H9 (cell line): ENCODE measurements around the gene MYCBPAP. TPM values are rescaled to one million over a fixed set of nuclear protein-coding genes. Genes with fewer than 3 reads are reported as not detected.

ENCODE experiments used
- DNase-seq: peaks from one replicate; pipeline ENCODE4 v3.0.0-alpha.2; 2017
- H2AFZ ChIP-seq: one replicate; pipeline ENCODE4 v1.6.1; 2013; ENCODE audit warnings: mild to moderate bottlenecking, low read length, control low read depth, moderate library complexity
- H2AK5ac ChIP-seq: 2 replicates; pipeline ENCODE4 v1.6.1; 2013; ENCODE audit warnings: low read length, control low read depth, mixed read lengths; ENCODE audit not compliant: insufficient read length
- H2BK120ac ChIP-seq: one replicate; pipeline ENCODE4 v1.6.1; 2013; ENCODE audit warnings: low read depth, mild to moderate bottlenecking, low read length, control low read depth, inconsistent platforms; ENCODE audit not compliant: poor library complexity, severe bottlenecking
- H2BK12ac ChIP-seq: 2 replicates; pipeline ENCODE4 v1.6.1; 2013; ENCODE audit warnings: low read length, control low read depth, mixed read lengths, low read depth; ENCODE audit not compliant: insufficient read length
- H2BK15ac ChIP-seq: 2 replicates; pipeline ENCODE4 v1.6.1; 2013; ENCODE audit warnings: low read depth, low read length, control low read depth
- H2BK20ac ChIP-seq: one replicate; pipeline ENCODE4 v1.6.1; 2013; ENCODE audit warnings: low read depth, mild to moderate bottlenecking, low read length, control low read depth, inconsistent platforms; ENCODE audit not compliant: poor library complexity, severe bottlenecking
- H2BK5ac ChIP-seq: 2 replicates; pipeline ENCODE4 v1.6.1; 2013; ENCODE audit warnings: low read length, control low read depth, mixed read lengths; ENCODE audit not compliant: insufficient read length
- H3K14ac ChIP-seq: 2 replicates; pipeline ENCODE4 v1.6.1; 2013; ENCODE audit warnings: low read length, control low read depth; ENCODE audit not compliant: insufficient read depth
- H3K18ac ChIP-seq: 2 replicates; pipeline ENCODE4 v1.6.1; 2013; ENCODE audit warnings: low read depth, mild to moderate bottlenecking, mixed read lengths, low read length, control low read depth; ENCODE audit not compliant: insufficient read length
- H3K23ac ChIP-seq: 2 replicates; pipeline ENCODE4 v1.6.1; 2013; ENCODE audit warnings: low read length, control low read depth, mixed read lengths, low read depth; ENCODE audit not compliant: insufficient read length
- H3K23me2 ChIP-seq: 2 replicates; pipeline ENCODE4 v1.6.1; 2013; ENCODE audit warnings: low read depth, mild to moderate bottlenecking, mixed read lengths, low read length, control low read depth; ENCODE audit not compliant: insufficient read length, poor library complexity, severe bottlenecking
- H3K27ac ChIP-seq: 2 replicates; pipeline ENCODE4 v1.5.1; 2013; ENCODE audit warnings: low read length, control low read depth, mixed read lengths, low read depth; ENCODE audit not compliant: insufficient read length
- H3K27me3 ChIP-seq: 2 replicates; pipeline ENCODE4 v1.6.1; 2013; ENCODE audit warnings: low read length, control low read depth, inconsistent platforms; ENCODE audit not compliant: insufficient read depth
- H3K4ac ChIP-seq: 2 replicates; pipeline ENCODE4 v1.6.1; 2013; ENCODE audit warnings: low read depth, mild to moderate bottlenecking, control low read depth, inconsistent platforms, low read length, moderate library complexity
- H3K4me1 ChIP-seq: 2 replicates; pipeline ENCODE4 v1.6.1; 2013; ENCODE audit warnings: low read length, control low read depth, inconsistent platforms; ENCODE audit not compliant: insufficient read depth
- H3K4me2 ChIP-seq: 2 replicates; pipeline ENCODE4 v1.6.1; 2013; ENCODE audit warnings: low read length, control low read depth, mixed read lengths; ENCODE audit not compliant: insufficient read length, insufficient read depth
- H3K56ac ChIP-seq: 2 replicates; pipeline ENCODE4 v1.6.1; 2013; ENCODE audit warnings: low read depth, mild to moderate bottlenecking, mixed read lengths, low read length, control low read depth; ENCODE audit not compliant: insufficient read length
- H3K79me1 ChIP-seq: 2 replicates; pipeline ENCODE4 v1.6.1; 2013; ENCODE audit warnings: low read depth, mild to moderate bottlenecking, moderate library complexity, low read length, control low read depth, inconsistent platforms; ENCODE audit not compliant: insufficient read depth, poor library complexity, severe bottlenecking
- H3K79me2 ChIP-seq: 2 replicates; pipeline ENCODE4 v1.6.1; 2013; ENCODE audit warnings: low read length, control low read depth, inconsistent platforms; ENCODE audit not compliant: insufficient read depth
- H3K9ac ChIP-seq: 2 replicates; pipeline ENCODE4 v1.6.1; 2013; ENCODE audit warnings: low read length, control low read depth, mixed read lengths; ENCODE audit not compliant: insufficient read length; ENCODE audit errors: extremely low read depth
- H3K9me3 ChIP-seq: one replicate; pipeline ENCODE4 v1.6.1; 2013; ENCODE audit warnings: low read depth, low read length, inconsistent platforms; ENCODE audit not compliant: control insufficient read depth
- H3T11ph ChIP-seq: one replicate; pipeline ENCODE4 v1.6.1; 2013; ENCODE audit warnings: mild to moderate bottlenecking, low read length, control low read depth, inconsistent platforms
- H4K20me1 ChIP-seq: one replicate; pipeline ENCODE4 v1.6.1; 2013; ENCODE audit not compliant: control insufficient read depth, insufficient read length, insufficient read depth
- H4K5ac ChIP-seq: 2 replicates; pipeline ENCODE4 v1.6.1; 2013; ENCODE audit warnings: low read depth, mild to moderate bottlenecking, mixed read lengths, low read length, control low read depth; ENCODE audit not compliant: insufficient read length
- H4K8ac ChIP-seq: replicated peaks from 2 replicates; pipeline ENCODE4 v1.6.1; 2013; ENCODE audit warnings: low read length, control low read depth, mixed read lengths, low read depth; ENCODE audit not compliant: insufficient read length
- H4K91ac ChIP-seq: 2 replicates; pipeline ENCODE4 v1.6.1; 2013; ENCODE audit warnings: low read depth, mild to moderate bottlenecking, moderate library complexity, mixed read lengths, low read length, control low read depth; ENCODE audit not compliant: insufficient read length
- H3K27ac Mint-ChIP-seq, 3 experiments: 2 replicates in 2 of 3; 3 replicates in 1 of 3; pipeline ENCODE4 v1.8.0; 2020 to 2021; ENCODE audit warnings: mixed read lengths in 3 of 3, mild to moderate bottlenecking in 1 of 3, moderate library complexity in 1 of 3
- H3K27me3 Mint-ChIP-seq: 2 replicates; pipeline ENCODE4 v1.8.0; 2021; ENCODE audit warnings: low read depth, mild to moderate bottlenecking, moderate library complexity, mixed read lengths
- H3K36me3 Mint-ChIP-seq, 3 experiments: 2 replicates in 2 of 3; 3 replicates in 1 of 3; pipeline ENCODE4 v1.8.0; 2020 to 2021; ENCODE audit warnings: low read depth in 3 of 3, mixed read lengths in 3 of 3; ENCODE audit not compliant: insufficient read depth in 1 of 3
- H3K4me1 Mint-ChIP-seq, 2 experiments: 2 replicates each; pipeline ENCODE4 v1.8.0; 2020; ENCODE audit warnings: mixed read lengths in 2 of 2
- H3K4me3 Mint-ChIP-seq, 2 experiments: 2 replicates in 1 of 2; 3 replicates in 1 of 2; pipeline ENCODE4 v1.8.0; 2020 to 2021; ENCODE audit warnings: mild to moderate bottlenecking in 2 of 2, mixed read lengths in 2 of 2, moderate library complexity in 1 of 2
- H3K9me3 Mint-ChIP-seq, 2 experiments: 2 replicates in 1 of 2; 3 replicates in 1 of 2; pipeline ENCODE4 v1.8.0; 2020; ENCODE audit warnings: mild to moderate bottlenecking in 2 of 2, mixed read lengths in 2 of 2, moderate library complexity in 1 of 2
- CTCF ChIP-seq: fragments of 200-600 bp; sonication (generic); conservative IDR thresholded peaks from 3 replicates; pipeline ENCODE4 v1.8.0; 2021; ENCODE audit warnings: antibody characterized with exemption, mild to moderate bottlenecking
- WGBS: extraction: QIAGEN DNeasy Blood & Tissue Kit; methylation state at CpG from one replicate; pipeline ENCODE4 v1.1.7; 2013; ENCODE audit warnings: missing lambda C conversion rate, low lambda C conversion rate, mixed read lengths; ENCODE audit not compliant: insufficient read length; ENCODE audit errors: extremely low coverage; 5-methylcytosine and 5-hydroxymethylcytosine counted together
- total RNA-seq: library from RNA; stranded (reverse); gene quantifications from 2 replicates; pipeline ENCODE4 v1.2.1, GENCODE V29; 2021

The MYCBPAP gene
- total RNA-seq, 1 experiment from 2014 or later: 1.7 TPM

GRCh38 chr17:50481648-50482047 lies 26.6 kb upstream of the MYCBPAP start:
- H3K36me3 Mint-ChIP-seq: peaks cover 2 to 37% (median 36%) of the 10 kb centered on the region in 3 experiments
- no peak overlapping the region for H3K27ac Mint-ChIP-seq
- no peak overlapping the region for H2BK20ac ChIP-seq
- no peak overlapping the region for H3K4me2 ChIP-seq
- no peak overlapping the region for H3T11ph ChIP-seq
- H4K8ac ChIP-seq: no peak overlapping the region
- H2BK15ac ChIP-seq: no peak overlapping the region
- no peaks in the 10 kb centered on the region for H3K79me1 ChIP-seq
- no peaks in the 10 kb centered on the region for H3K23me2 ChIP-seq
- no peak overlapping the region for H2BK5ac ChIP-seq
- no peak for DNase-seq
- no peak overlapping the region for H3K56ac ChIP-seq
- no peak overlapping the region for H3K4me3 Mint-ChIP-seq
- no peaks in the 10 kb centered on the region for H3K4me1 ChIP-seq
- no peak overlapping the region for H2BK12ac ChIP-seq
- no peak overlapping the region for H3K23ac ChIP-seq
- TF ChIP-seq CTCF: no peak
- H3K14ac ChIP-seq: no peak overlapping the region
- no peak overlapping the region for H4K91ac ChIP-seq
- no peak overlapping the region for H3K27ac ChIP-seq
- no peak overlapping the region for H4K5ac ChIP-seq
- peaks cover 11 to 12% of the 10 kb centered on the region in 2 experiments for H3K4me1 Mint-ChIP-seq
- no peak overlapping the region for H2BK120ac ChIP-seq
- WGBS: no CpG with 5 or more reads among the region's 4 CpGs
- no peak overlapping the region for H3K4ac ChIP-seq
- H2AK5ac ChIP-seq: no peak overlapping the region
- H3K9ac ChIP-seq: no peak overlapping the region
- no peaks in the 10 kb centered on the region for H4K20me1 ChIP-seq
- no peaks in the 10 kb centered on the region for H3K9me3 ChIP-seq
- H3K18ac ChIP-seq: no peak overlapping the region
- no peaks in the 10 kb centered on the region for H3K27me3 ChIP-seq
- no peaks in the 10 kb centered on the region for H3K9me3 Mint-ChIP-seq
- H2AFZ ChIP-seq: no peak overlapping the region
- peaks cover 5% of the 10 kb centered on the region for H3K27me3 Mint-ChIP-seq
- no peaks in the 10 kb centered on the region for H3K79me2 ChIP-seq
